ENCODE results near the gene NEK6.

NEK6 gene

DNA sequence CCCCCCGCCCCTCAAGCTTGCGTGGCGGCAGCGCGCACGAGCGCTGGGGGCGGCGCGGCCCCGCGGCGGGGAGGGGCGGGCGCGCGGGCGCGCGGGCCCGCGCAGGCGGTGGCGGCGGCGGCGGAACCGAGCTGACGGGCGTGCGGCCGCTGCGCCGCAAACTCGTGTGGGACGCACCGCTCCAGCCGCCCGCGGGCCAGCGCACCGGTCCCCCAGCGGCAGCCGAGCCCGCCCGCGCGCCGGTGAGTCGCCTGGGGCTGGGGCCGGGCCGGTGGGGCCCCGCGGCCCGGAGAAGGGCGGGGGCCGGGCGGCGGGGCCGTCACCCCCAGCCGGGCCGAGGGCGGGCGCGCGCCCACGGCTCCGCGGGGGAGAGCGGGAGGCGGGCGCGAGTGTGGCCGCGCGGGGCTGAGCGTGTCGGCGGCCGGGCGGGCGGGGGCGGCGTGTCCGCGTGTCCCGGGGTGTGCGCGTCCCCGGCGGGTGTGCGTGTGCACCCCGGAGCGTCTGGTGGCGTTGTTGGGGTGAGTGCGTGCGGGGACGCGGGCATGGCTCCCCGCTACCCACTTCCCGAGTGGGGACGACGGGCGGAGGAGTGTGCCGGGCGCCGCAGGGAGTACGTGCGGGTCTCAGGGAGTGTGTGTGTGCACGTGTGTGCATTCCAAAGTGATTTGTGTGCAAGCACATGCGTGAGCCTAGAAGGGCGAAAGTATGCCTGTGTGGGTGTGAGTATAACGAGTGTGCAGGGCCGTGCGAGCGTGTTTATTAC lies at the start of gene NEK6:
Gene NEK6, plus strand, starts transcription at position 106 of the 763 bp plus-strand sequence. CDS start 44,016 bp downstream, outside the sequence.
- DNase-seq: peak; percentile 47

DNA sequence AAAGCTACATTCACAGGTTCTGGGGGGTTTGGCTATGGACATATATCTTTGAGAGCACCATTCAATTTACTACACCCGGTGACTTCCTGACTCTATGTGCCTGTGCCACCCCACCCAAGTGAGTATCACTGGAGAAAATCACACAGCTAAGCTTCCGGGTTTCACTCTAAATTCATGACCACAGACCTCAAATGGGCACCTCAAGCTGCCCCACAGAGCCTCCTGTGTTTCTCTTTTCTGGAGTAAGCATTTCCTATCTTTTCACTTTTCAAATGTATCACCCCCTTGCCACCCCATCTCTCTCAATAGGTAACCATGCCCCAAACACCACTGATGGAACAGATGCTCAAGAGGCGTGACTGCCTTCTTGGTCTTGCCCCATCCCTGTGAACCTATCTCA lies 49.2 kb upstream of the NEK6 start:
- DNase-seq: no peak

DNA sequence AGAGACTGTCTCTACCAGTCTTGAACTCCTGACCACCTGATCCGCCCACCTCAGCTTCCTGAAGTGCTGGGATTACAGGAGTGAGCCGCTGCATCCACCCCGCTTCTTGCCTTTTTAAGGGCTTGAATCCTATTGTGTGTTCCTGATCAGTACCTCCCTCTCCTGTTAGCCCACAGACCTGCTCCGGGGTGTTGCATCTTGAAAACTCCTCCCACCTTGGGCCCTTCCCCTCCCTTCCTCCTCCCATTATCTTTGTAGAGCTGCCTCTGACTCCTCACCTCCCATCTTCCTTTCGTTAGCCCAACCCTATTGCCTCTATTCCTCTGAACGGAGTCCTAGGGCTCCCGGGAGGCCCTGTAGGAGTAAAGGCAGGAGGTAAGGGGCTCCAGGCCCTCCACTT lies 48.5 kb upstream of the NEK6 start:
- DNase-seq: peak; percentile 58

DNA sequence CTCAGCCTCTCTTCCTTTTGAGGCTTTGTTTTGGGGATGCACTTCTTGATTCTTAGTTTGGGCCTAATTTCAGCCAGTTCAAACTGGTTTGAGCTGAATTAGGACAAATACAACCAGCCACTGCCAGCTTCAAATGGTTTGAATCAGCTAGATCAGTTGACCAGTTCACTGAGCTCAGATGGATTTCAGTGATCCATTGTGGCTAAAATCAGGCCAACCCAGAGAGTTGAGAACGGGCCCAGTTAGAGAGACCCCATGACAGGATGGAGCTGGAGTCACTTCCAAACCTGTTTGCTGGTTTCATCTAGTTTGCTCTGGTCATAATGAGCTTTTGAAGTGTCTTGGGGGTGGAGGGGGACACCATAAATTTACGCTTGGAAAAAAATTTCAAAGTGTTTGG lies 48.0 kb upstream of the NEK6 start:
- DNase-seq: no peak

DNA sequence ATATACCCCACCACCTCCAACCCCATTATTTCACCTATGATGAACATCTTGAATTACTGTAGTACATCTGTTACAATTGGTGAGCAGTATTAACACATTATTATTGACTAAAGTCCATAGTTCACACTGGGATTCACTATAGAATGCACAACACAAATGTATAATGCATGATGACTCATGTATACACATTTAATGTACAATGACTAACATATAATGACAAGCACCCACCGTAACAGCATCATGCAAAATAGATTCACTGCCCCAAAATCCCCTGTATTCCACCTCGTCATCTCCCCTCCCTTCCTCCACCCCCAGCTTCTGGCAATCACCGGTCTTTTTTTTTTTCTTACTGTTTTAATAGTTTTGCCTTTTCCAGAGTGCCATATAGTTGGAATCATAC lies 47.1 kb upstream of the NEK6 start:
- no peak for DNase-seq

DNA sequence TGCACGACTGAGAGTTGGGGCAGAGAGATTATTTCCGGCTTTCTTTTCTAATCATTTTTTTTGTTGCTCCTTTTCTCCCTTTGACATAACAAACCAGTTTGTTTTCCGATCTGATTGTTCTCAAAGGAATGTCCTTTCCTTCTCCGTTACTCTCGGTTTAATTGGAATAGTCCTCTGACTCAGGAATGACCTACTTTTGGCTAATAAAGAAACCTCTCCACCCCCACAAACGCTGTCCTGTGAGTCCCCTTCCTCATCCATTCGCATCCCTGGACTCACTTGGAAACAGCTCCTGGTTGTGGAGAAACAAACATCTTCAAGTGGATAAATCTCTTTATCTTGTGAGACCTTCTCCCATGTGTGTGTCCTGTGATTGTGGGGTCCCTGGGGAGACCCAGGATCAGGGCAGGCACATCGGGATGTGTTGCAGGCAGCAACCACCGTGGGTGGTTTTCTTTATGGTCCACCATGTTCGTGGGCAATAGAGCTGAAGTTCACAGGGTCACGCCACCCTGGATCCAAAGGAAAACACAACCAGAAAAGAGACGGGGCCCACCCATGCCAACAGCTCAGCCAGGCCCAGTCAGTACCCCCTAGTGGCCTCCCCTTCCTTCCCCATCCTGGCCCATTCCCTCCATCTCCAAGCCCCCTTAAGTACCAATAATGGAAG lies 45.2 kb upstream of the NEK6 start:
- no peak for DNase-seq

DNA sequence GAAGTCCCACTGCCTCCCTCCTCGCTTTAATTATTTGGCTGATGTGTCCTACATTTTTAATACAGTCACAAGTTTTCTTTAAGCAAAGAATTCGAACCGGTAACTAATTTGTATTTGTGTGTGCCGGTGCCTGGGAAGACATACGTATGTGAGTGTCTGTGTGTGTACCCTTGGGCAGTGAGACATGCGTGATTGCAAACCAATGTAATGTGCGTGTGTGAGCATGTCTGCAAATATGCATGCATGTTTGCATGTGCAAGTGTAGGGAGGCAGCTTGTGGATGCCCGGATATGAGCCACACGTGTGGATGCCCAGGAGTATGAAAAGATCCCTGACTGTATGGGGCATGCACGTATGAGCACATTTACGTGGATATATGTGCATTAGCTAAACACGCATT lies 44.4 kb upstream of the NEK6 start:
- DNase-seq: no peak

DNA sequence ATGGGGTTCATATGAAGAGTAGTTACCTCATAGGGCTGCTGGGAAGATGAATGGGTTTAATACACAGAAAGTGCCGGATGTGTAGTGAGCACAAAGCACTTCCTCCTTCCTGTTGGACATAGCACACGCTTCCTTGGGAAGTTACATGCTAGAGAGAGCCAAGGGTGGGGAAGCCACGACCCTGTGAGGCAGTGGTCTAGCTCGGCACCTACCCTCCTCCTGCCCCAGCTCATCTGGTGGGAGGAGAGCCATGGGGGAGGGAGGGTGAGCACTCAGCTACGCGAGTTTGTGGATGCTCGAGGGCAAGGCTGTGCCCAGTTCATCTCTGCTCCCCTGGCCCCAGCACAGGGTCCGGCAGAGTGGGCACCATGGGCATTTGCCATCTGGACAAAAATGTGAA lies 43.6 kb upstream of the NEK6 start:
- no peak for DNase-seq

DNA sequence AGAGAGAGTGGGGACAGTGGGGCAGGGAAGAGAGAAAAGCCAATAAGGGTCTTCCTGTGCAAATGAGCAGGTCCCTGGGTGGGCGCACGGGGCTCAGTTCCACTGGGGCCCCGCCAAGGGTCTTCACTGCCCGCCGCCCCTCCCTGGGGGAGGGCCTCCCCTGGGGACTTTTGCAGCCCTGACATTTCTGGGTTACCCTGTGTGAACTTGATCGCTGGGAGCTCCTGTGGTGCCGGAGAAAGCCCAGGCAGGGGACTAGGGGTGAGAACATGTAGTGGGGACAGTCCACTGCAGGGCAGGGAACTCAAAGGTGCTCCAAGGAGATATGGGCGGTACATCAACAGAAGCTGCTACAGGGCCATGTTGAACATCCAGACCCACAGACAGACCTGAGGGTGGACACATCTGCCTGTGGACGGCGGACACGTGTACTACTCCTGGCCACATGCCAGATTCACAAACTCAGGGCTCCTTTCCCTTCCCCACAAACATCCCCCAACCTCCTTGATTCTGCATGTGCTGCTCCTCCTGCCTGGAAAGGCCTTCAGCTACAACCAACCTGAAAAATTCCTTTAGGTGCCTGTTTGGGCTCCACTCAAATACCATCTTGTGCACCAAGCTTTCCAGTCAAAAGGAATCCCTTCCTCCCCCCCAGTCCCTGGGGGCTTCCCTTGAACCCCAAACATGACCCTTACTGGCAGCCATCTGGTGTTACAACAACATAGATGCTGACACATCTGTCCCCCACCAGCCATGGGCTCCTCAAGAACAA lies 43.0 kb upstream of the NEK6 start:
- no peak for DNase-seq

DNA sequence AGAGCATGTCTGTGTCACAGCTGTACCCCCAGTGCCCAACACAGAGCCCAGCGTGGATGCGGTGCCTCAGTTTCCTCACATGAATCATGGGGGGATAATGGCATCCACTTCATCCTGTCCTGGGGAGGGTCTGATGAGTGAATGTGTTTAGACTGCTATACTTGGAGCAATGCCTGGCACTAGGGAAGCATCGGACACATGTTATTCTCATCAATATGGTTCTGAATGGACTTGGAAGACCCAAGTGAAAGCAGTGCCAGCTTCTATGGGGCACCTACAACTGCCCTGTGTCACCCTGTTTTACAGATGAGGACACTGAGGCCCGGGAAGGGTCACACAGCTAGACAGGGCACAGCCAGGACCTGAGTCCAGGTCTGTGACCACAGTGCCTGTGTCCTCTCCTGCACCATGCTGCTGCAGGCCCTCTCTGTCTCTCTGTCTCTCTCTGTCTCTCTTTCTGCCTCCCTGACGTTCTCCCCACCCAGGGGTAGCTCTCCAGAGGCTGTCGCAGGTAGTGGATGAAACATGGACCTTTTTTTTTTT lies 42.3 kb upstream of the NEK6 start:
- DNase-seq: no peak

DNA sequence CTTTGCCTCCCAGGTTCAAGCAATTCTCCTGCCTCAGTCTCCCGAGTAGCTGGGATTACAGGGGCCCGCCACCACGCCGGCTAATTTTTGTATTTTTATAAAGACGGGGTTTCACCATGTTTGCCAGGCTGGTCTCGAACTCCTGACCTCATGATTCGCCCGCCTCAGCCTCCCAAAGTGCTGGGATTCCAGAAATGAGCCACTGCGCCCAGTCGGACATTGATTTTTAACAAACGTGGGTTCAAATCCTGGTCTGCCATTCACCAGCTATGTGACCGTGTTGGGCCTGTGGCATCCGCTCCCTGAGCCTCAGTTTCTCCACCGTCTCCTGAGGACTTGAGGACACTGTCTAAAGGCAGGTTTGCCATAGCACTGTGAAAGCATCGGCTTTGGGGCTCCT lies 41.8 kb upstream of the NEK6 start:
- no peak for DNase-seq

DNA sequence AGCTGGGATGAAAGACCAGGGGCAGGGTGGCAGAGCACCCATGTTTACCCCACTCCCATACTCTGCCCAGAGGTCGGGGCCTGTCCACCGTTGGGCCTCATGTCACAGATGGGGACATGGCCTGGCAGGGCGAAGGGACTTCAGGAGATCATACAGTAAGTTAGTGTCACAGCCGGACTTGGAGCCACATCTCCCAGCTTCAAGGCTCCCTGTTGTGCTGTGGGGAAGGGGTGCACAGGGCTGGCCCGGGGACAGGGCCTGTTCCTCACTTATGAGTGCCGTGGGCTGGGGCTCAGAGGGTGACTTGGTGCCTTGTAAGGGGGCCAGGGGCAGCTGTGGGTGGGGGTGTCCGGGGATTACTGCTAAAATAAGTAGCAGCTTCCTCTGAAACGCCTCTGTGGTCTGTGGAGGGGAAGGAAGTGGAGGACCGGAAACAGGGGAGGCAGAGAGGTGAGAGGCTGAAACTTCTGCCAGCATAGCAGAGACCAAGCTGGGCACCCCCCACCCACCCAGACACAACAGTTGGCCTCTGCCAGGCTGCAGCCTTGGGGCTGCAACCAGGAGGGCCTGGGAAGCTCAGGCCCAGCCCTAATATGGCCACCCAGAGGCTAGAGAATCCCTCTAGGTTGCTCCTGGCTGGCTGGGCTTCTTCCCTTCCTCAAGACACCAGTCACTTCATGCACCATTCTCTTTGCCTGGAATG lies 41.1 kb upstream of the NEK6 start:
- no peak for DNase-seq

DNA sequence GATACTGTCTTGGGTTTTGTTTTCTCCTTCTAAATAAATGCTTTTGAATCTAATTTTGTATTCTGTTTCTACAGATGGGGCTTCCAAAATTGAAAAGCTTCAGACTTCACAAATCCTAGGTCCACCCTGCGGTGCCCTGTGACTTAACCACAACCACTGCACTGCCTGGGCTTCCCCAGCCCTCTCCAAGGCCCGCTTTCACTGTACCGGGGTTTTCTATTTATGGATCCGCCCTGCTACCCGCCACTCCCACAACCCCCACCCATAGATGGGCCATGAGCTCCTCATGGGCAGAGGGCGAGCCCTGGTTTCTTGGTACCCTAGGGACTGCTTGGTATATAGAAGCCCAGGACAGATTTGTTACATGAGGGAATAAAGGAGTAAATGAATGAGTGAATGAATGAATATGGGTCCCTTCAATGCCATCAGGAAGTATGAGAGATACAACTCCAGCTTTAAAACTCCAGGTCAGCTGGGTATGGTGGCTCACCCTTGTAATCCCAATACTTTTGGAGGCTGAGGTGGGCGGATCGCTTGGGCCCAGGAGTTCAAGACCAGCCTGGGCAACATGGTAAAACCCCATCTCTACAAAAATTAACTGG lies 39.8 kb upstream of the NEK6 start:
- no peak for DNase-seq

DNA sequence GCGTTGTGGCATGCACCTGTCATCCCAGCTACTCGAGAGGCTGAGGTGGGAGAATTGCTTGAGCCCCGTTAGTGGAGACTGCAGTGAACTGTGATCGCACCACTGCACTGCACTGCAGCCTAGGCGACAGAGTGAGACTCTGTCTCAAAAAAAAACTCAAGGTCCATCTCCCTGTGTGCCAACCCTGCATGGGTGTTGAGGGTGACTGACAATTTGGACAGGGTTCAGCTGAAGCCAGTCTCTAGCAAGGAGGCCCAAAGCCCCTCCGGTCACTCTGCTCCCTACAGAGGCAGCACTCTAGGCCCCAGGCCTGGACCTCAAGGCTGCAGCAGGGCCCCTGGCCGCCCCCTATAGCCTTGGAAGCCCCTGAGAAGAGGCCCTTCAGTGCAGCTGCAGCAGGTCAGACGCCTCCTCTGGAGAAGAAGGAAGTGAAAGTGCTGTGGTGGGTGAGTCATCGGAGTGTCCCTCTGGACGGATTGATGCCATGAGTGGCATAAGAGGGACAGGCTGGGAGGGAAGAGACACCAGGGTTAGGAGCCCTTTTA lies 39.2 kb upstream of the NEK6 start:
- no peak for DNase-seq

DNA sequence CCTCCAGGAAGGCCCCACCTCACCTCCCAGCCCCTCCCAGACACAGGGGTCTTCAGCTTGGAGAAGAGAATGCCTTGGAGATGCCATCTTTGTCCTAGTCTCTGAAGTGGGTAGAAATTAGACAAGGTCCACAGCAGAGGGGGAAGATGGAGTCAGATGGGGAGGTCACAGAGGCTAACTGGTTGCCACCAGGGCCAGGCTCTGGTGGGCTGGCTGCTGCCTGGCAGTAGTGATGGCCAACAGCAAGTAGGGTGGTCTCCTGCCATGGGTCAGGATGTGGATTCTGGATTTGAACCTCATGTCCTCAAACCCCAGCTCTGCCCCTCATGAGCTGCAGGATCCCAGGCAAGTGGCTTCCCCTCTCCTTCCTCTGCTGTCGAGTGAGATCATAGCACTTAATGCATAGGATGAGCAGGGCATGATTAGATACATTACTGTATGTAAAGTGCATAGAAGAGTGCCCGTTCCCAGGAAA lies 38.7 kb upstream of the NEK6 start:
- no peak for DNase-seq

DNA sequence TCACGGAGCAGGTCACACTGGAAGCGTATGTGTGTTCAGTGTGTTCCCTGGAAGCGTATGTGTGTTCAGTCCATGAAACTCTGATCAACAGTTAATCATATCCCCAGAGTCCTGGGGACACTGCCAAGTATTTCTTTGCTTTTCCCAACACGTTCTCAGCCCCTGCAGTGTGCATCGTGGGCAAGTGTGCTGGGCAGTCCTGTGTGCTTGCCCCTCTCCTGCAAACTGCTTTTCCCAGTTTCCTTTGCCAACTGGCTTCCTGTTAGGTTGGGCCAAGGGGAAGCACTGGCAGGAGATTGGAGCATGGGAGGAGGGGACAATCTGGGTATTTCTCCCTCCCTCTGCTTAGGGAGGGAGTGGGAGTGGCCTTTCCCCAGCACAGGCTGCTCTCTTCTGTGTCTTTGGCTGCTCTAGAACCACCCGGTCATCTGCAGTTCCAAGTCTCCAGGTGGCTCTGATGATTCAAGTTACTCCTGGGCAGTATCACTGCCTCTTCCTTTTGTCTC lies 36.8 kb upstream of the NEK6 start:
- DNase-seq: peak; percentile 45

DNA sequence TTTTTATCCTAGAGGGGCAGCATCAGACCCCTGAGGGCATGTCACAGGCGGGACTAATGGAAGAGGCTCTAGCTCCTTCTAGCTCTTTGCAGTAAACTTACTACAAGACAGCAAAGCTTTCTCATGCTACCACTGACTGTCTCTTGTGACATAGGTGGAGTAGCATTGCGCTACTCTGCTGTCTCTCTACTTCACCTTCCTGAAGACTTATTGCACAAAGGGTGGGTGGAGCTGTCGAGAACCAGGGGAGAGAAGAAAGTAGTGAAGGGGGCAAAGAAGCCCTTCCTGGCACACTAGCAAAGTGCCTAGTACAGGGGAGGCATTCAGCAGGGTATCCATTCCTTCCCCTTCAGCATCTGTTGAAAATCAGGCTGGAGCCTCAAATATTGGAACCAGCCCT lies 36.1 kb upstream of the NEK6 start:
- DNase-seq: no peak

DNA sequence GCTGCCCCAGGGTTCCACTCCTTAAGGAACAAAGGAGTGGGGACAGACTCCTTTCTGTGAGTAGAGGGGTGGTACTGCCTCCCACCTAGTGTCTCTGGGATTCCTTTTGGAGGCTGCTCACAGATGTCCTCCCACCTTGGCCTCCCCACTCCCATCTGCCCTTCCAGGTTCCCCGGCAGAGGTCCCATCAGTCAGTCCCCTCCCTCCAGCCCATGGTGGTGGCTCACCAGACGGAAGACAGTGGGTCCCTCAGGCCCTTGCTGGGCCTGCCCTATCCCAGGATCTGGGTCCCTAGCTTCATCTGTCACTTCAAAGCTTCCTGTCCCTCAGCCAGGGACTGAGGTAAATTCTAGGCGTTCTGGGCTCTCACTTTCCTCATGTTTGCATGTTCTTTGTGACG lies 35.6 kb upstream of the NEK6 start:
- no peak for DNase-seq

DNA sequence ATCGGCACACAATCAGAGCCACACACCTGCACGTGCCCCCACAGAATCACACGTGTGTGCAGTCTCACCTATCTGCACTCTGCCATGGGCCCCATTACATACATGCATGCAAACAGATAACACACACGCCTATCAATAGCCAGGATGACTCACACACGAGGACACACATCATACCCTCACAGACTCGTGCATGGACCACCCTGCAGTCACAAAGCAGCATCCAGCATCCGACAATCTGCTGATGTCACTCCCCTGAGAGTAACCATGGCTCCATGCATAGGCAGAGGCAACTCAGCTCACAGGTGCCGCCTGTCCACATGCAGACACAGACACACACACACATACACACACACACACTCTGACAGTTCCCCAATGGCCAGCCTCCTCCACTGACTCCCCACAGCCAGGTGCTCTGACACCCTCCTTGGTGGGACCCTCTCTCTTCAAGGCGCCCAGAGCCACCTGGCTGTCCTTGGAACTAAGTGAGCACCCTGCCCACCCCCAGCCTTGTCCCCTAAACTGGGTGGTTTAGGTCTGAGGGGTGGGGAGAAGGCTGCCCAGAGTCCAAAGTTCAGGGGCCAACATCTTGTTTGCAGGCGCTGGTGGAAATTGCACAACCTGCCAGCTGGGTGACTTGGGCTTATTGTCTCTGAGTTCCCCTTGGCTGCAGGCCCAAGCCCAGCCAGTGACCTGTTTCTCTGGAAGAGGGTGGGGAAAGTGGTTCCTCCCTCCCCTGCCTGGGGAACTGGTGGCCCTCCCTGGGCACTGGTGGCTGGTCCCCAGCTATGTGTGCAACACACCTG lies 34.6 kb upstream of the NEK6 start:
- DNase-seq: no peak

DNA sequence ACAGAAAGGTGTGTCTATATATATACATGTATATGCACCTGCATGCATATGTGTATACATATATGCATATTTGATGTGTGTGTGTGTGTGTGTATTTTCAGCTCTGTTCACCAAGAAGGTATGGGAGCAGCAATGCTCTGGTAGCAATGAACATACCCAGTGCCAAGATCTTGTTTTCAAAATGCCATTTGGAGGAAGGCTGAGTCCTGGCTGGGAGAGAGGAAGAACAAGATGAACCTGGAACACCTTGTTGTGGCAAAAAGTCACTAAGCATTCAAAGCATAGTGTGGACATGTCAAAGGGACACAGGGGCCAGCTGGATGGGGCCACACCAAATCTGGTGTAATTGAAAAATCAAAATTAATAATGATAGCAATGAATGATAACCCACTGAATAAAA lies 31.8 kb upstream of the NEK6 start:
- no peak for DNase-seq

DNA sequence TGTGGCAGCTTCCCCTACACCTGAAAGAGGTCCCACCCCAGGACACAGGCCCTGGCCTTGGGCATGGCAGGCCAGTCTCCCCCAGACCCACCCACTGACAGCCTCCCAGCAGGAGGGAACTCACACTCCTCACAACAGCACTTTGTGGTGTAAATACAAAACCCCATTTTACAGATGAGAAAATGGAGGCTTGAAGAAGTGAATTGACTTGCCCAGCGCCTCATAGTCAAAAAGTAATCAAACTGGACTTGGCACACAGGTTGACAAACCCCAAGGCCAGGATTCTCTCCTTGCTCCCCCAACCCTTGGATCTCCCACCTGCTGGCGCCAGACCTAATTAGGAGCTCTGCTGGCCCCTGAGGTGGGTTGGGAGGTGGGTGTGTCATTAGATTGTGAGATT lies 29.2 kb upstream of the NEK6 start:
- no peak for DNase-seq
